Ascending aorta (tissue), 2 donors: ENCODE data around the gene PDP2. TPM values are rescaled to one million over a fixed set of nuclear protein-coding genes. Genes with fewer than 3 reads are reported as not detected.
"Not testable (repeated sequence)": the region's sequence is repeated elsewhere in the genome, so short reads cannot be mapped to it uniquely, and the experiment has no call there.

Experiments used
- DNase-seq, 2 donors: peaks; one replicate each; pipeline ENCODE4 v3.0.0-alpha.2; 2019; ENCODE audit warnings: low spot score in 2 of 2
- H3K27ac ChIP-seq, 2 donors: fragments of 200-600 bp; sonication (generic); one replicate each; pipeline ENCODE4 v1.5.1; 2016 to 2017; ENCODE audit warnings: mild to moderate bottlenecking in 1 of 2
- H3K27me3 ChIP-seq: fragments of 200-600 bp; sonication (generic); one replicate; pipeline ENCODE4 v1.5.1; 2017
- H3K36me3 ChIP-seq, 2 donors: fragments of 200-600 bp; sonication (generic); one replicate each; pipeline ENCODE4 v1.5.1; 2016
- H3K4me1 ChIP-seq, 2 donors: fragments of 200-600 bp; sonication (generic); one replicate each; pipeline ENCODE4 v1.5.1; 2016 to 2017; ENCODE audit warnings: mild to moderate bottlenecking in 1 of 2
- H3K4me3 ChIP-seq, 2 donors: fragments of 200-600 bp; sonication (generic); one replicate each; pipeline ENCODE4 v1.5.1; 2016 to 2017; ENCODE audit warnings: mild to moderate bottlenecking in 1 of 2
- H3K9me3 ChIP-seq, 2 donors: fragments of 200-600 bp; sonication (generic); one replicate each; pipeline ENCODE4 v1.5.1; 2016
- CTCF ChIP-seq, 3 experiments: fragments of 200-600 bp in 2 of 3; fragments of 450-650 bp in 1 of 3; sonication (generic) in 2 of 3; IDR thresholded peaks; one replicate each; pipeline ENCODE4 v1.5.1; 2016 to 2019; ENCODE audit warnings: antibody characterized with exemption in 3 of 3, mild to moderate bottlenecking in 1 of 3, moderate library complexity in 1 of 3
- intact Hi-C: fragments of 100-400 bp; cut with DNase I; formaldehyde crosslinking; loops from one replicate; pipeline ENCODE4 v1.15.1; 2023
- total RNA-seq: library from RNA; depleted of rRNA; stranded (reverse); fragments of >200 nt; gene quantifications from one replicate; pipeline ENCODE4 v1.1.0, GENCODE V29; 2016

The PDP2 gene
- total RNA-seq, 1 donor from 2014 or later: 2.8 TPM

GRCh38 chr16:66862023-66862520, 18.2 kb upstream of the PDP2 start:
- H3K36me3 ChIP-seq: no peaks in the 10 kb centered on the region
- intact Hi-C loops: no loop called here

GRCh38 chr16:66863707-66864106, 16.6 kb upstream of the PDP2 start:
- Histone ChIP-seq H3K27ac (no peak overlapping the region), H3K9me3 (no peaks in the 10 kb centered on the region), H3K4me1 (peaks cover 0 to 2% of the 10 kb centered on the region in 2 donors), H3K27me3 (no peaks in the 10 kb centered on the region), H3K36me3 (no peaks in the 10 kb centered on the region), H3K4me3 (no peak overlapping the region)
- intact Hi-C loops: no loop called here
- no peak for DNase-seq
- no peak for TF ChIP-seq CTCF (IDR thresholded peaks at IDR 0.05)

More at GRCh38 chr16:66862023-66862520, 18.2 kb upstream of the PDP2 start:
- Histone ChIP-seq H3K27ac (no peak overlapping the region), H3K27me3 (no peaks in the 10 kb centered on the region), H3K4me1 (no peaks in the 10 kb centered on the region), H3K4me3 (no peak overlapping the region), H3K9me3 (no peaks in the 10 kb centered on the region)
- TF ChIP-seq CTCF (IDR thresholded peaks at IDR 0.05): no peak
- DNase-seq: no peak

- intact Hi-C loops: loop anchor here (2.0 to 5.0 kb wide), 2 partner anchors 141 to 262 kb away; no protein-coding TSS in a partner anchor
- no peaks in the 10 kb centered on the region for H3K27me3 ChIP-seq
- H3K4me3 ChIP-seq: no peak overlapping the region
- no peak overlapping the region for H3K27ac ChIP-seq
- DNase-seq: no peak
- H3K36me3 ChIP-seq: no peaks in the 10 kb centered on the region
- no peaks in the 10 kb centered on the region for H3K9me3 ChIP-seq
- H3K4me1 ChIP-seq: peaks cover 3 to 6% of the 10 kb centered on the region in 2 donors
- no peak for TF ChIP-seq CTCF (IDR thresholded peaks at IDR 0.05)
Measured at GRCh38 chr16:66869424-66869823, 10.9 kb upstream of the PDP2 start.

- DNase-seq, H3K36me3 ChIP-seq, H3K4me1 ChIP-seq, H3K27ac ChIP-seq, intact Hi-C loops, H3K4me3 ChIP-seq, H3K27me3 ChIP-seq, H3K9me3 ChIP-seq: not testable (repeated sequence)
Measured at GRCh38 chr16:66871363-66871762, 9.0 kb upstream of the PDP2 start.

GRCh38 chr16:66871840-66872239, 8.5 kb upstream of the PDP2 start:
- no peaks in the 10 kb centered on the region for H3K36me3 ChIP-seq
- intact Hi-C loops: no loop called here
- no peak overlapping the region for H3K27ac ChIP-seq
- H3K4me1 ChIP-seq: peaks cover 3 to 6% of the 10 kb centered on the region in 2 donors
- no peaks in the 10 kb centered on the region for H3K9me3 ChIP-seq
- DNase-seq: no peak
- H3K27me3 ChIP-seq: no peaks in the 10 kb centered on the region
- no peak overlapping the region for H3K4me3 ChIP-seq
- no peak for TF ChIP-seq CTCF (IDR thresholded peaks at IDR 0.05)

- intact Hi-C loops: no loop called here
- H3K27me3 ChIP-seq: no peaks in the 10 kb centered on the region
- peak overlapping the region; percentile 19 to 64 for H3K4me3 ChIP-seq
- no peaks in the 10 kb centered on the region for H3K36me3 ChIP-seq
- H3K27ac ChIP-seq: peak overlapping the region; percentile 47 to 79
- peaks cover 3 to 6% of the 10 kb centered on the region in 2 donors for H3K4me1 ChIP-seq
- no peak for DNase-seq
- no peak for TF ChIP-seq CTCF (IDR thresholded peaks at IDR 0.05)
- no peaks in the 10 kb centered on the region for H3K9me3 ChIP-seq
Measured at GRCh38 chr16:66872559-66872942, 7.8 kb upstream of the PDP2 start.
